Measurements from ENCODE around the gene TSC22D4.

The TSC22D4 gene

DNA sequence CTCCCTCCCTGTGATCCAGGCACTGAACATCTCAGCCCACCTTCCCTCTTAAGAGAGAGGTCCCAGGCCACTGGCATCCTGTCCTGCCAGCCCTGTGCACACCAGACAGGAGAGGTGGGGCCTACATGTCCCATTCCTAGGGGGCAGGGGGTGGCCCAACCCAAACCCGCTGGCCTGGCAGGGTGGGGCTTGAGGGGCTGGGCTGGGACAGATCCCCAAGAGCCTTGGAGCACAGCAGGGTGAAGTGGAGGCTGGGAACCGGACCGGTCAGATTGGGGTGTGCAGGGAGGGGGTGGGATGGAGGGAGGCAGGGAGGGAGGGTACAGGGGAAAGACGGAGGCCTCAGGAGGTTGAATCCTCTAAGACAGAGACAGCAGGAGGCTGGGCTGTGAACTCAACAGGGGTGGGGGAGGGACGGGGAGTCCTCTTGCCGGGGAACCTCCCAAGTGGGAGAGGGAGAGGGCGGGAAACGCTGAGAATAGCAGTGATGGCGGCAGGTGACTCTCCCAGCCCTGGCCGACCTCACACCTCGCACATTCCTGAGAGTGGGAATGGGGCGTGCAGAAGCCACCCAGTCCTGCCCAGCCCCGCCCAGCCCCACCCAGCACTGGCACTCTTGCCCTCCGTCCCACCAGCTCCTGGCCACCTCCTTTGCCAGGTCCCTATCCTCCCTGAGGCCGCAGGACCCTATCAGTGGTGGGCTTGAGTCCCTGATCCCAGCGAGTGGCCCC lies 6.7 kb downstream of the TSC22D4 start:
- no peaks in the 10 kb centered on the region for H3K9me3 Mint-ChIP-seq
- H3K27me3 Mint-ChIP-seq (ENCODE audit: low read depth): no peaks in the 10 kb centered on the region
- H3K27ac Mint-ChIP-seq: peak overlapping the region in 1 of 3 experiments; percentile 56

DNA sequence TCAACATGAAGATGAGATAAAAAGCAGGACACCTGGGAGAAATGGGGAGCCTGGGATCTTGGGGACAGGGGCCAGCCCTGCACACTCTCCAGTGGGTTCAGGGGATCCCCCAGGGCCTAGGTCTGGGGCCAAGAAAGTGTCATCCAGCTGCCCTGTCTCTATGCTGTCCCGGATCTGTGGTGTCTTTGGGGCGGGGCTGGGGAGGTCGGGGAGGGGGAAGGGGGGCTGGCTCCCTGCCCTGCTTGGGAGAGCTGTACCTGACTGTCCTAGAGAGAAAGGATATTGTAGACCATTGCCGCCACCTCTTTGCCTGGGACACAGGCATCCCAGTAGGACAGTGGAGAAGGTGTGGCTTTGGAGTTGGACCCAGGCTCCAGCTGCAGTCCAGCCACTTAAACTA lies 8.0 kb downstream of the TSC22D4 start:
- Mint-ChIP-seq H3K4me3 (no peak overlapping the region), H3K36me3 (ENCODE audit: low read depth) (peaks cover 14% of the 10 kb centered on the region), H3K9me3 (no peaks in the 10 kb centered on the region), H3K4me1 (peaks cover 27% of the 10 kb centered on the region), H3K27me3 (ENCODE audit: low read depth) (no peaks in the 10 kb centered on the region), H3K27ac (peak overlapping the region in 2 of 3 experiments; percentile 24 to 50)
- TF ChIP-seq, protein P1, sequence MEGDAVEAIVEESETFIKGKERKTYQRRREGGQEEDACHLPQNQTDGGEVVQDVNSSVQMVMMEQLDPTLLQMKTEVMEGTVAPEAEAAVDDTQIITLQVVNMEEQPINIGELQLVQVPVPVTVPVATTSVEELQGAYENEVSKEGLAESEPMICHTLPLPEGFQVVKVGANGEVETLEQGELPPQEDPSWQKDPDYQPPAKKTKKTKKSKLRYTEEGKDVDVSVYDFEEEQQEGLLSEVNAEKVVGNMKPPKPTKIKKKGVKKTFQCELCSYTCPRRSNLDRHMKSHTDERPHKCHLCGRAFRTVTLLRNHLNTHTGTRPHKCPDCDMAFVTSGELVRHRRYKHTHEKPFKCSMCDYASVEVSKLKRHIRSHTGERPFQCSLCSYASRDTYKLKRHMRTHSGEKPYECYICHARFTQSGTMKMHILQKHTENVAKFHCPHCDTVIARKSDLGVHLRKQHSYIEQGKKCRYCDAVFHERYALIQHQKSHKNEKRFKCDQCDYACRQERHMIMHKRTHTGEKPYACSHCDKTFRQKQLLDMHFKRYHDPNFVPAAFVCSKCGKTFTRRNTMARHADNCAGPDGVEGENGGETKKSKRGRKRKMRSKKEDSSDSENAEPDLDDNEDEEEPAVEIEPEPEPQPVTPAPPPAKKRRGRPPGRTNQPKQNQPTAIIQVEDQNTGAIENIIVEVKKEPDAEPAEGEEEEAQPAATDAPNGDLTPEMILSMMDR (IDR thresholded peaks at IDR 0.05; ENCODE audit: unreplicated experiment in 3 of 3): no peak

More for the DNA sequence above, 6.7 kb downstream of the TSC22D4 start:
- TF ChIP-seq, protein P1 (IDR thresholded peaks at IDR 0.05; ENCODE audit: unreplicated experiment in 3 of 3): no peak
- Mint-ChIP-seq H3K4me3 (peak overlapping the region in 1 of 3 experiments; percentile 19), H3K36me3 (ENCODE audit: low read depth) (peaks cover 18% of the 10 kb centered on the region), H3K4me1 (peaks cover 32% of the 10 kb centered on the region)

DNA sequence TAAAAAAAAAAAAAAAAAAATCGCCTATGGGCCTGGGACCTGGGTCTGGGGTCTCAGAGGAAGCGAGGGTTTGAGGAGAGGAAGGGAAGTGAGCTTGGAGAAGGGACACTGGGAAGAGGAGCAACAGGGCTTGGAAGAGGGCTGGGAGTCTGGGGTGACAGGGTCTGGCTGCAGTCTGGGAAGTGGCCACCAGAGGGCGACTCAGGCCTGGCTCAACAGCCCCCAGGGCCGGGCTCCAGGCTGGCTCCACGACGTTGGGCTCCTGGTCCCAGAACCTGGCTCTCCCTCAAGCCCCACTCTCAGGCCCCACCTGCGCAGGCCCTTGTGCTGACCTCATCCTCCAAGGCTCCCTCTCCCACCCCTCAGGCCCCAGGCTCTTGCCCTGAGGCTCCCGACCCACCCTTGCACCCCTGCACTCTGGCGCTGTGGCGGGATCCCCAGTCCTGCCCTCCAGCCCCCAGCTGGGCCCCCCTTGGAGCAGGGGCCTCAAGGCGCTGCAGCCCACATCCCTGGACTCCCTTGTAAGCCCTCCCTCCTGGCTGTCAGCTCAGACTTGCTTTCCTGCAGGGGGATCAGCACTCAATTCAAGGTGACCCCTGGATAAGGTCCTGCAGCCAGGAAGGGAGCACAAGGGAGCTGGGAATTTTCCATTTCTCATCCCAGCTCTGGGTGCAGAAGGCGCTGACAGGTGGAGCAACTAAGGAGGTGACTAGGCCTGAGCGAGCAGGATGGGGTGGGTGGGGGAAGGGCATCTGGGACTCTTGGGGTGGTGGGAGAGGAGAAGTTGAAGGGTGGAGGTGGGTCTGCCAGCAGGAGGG lies 9.6 kb downstream of the TSC22D4 start:
- H3K36me3 Mint-ChIP-seq (ENCODE audit: low read depth): peaks cover 14% of the 10 kb centered on the region
- no peak overlapping the region for H3K4me3 Mint-ChIP-seq
- TF ChIP-seq, protein P1 (IDR thresholded peaks at IDR 0.05; ENCODE audit: unreplicated experiment in 3 of 3): peak; percentile 84 to 91 (median 88)
- H3K27ac Mint-ChIP-seq: peak overlapping the region in 2 of 3 experiments; percentile 23 to 77
- H3K27me3 Mint-ChIP-seq (ENCODE audit: low read depth): no peaks in the 10 kb centered on the region
- peaks cover 23% of the 10 kb centered on the region for H3K4me1 Mint-ChIP-seq
- no peaks in the 10 kb centered on the region for H3K9me3 Mint-ChIP-seq

DNA sequence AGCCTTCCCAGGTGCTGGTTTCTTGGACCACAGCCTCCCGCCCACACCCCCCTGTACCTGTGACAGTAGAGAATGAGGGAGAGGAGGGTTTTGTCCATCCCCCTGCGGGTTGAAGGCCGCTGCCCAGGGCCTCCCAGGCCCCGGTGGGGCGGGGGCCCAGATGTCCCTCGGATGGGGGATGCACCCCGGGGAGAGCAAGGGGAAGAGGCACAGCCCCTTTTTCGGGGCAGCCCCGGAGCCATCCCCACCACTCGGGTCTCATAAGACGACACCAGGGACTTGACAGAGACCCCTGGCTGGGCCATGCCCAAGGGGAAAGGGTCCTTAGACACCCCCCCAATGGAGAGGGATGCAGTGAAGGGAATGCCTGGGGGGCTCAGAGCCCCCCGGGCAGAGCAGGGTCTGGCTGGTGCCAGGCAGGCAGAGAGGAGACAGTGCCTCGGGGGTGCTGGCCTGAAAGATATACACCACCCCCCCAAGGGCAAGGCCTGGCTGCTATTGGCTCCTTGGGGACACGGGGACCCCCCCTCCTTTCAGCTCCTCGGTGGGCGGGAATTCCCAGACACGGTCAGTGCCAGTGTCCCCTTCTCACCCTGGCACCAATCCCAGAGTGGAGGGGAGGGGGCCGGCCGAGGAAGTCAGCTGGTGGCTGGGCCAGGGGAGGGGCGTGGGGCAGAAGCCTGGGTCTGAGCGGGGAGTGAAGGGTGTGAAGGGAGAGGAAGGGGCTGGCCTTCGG lies 11.2 kb downstream of the TSC22D4 start:
- Mint-ChIP-seq H3K27ac (peak overlapping the region in 1 of 3 experiments; percentile 87), H3K27me3 (ENCODE audit: low read depth) (no peaks in the 10 kb centered on the region), H3K4me3 (no peak overlapping the region), H3K36me3 (ENCODE audit: low read depth) (peaks cover 7% of the 10 kb centered on the region), H3K9me3 (no peaks in the 10 kb centered on the region), H3K4me1 (peaks cover 26% of the 10 kb centered on the region)
- TF ChIP-seq, protein P1 (IDR thresholded peaks at IDR 0.05; ENCODE audit: unreplicated experiment in 3 of 3): no peak

DNA sequence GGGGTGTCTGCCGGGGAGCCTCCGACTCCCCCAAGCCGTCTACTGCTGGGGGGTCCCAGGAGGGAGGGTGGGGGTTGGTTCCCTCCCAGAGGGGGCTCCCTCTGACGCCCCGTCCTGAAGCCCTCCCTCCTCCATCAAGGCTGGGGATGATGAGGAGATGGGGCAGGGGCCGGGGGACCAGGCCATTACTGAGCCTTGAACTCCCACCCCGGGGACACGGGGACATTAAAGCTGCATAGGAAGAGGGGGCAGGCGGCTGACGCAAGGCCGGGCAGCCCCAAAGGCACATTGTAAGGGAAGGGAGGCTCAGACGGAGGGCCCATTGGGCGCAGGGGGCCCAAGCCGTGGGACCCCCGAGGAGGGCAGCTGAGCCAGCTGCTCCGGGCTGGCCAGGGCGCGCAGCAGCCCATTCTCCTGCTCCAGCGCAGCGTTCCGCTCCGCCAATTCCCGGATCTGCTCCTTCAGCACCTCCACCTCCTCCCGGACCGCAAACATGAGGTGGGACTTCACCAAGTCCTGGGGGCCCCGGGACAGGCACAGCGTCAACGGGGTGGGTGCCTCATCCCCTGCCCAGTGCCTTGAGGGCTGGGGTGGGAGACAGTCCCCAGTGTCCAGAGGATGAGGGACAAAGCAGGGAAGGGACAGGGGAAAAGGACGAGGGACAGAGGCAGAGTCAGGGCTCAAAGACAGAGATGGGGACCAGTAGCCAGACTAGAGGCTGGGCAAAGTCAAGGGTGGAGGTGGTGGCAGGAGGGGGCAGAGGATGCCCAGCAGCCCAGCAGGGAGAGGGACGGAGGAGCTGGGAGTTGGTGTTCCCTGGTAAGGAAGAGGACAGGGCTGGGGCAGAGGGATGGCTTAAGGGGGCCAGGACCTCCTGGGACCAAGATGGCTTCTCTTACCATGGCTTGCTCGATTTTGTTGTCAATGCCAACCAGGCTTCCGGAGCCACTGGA lies 12.1 kb downstream of the TSC22D4 start:
- H3K36me3 Mint-ChIP-seq (ENCODE audit: low read depth): peaks cover 8% of the 10 kb centered on the region
- no peak overlapping the region for H3K4me3 Mint-ChIP-seq
- TF ChIP-seq, protein P1 (IDR thresholded peaks at IDR 0.05; ENCODE audit: unreplicated experiment in 3 of 3): no peak
- no peaks in the 10 kb centered on the region for H3K9me3 Mint-ChIP-seq
- peak overlapping the region in 1 of 3 experiments; percentile 87 for H3K27ac Mint-ChIP-seq
- H3K27me3 Mint-ChIP-seq (ENCODE audit: low read depth): no peaks in the 10 kb centered on the region
- H3K4me1 Mint-ChIP-seq: peaks cover 26% of the 10 kb centered on the region

All from nephron (organoid).